Dendritic cell treated with granulocyte-macrophage colony-stimulating factor and Interleukin-4, amounts not matched to agents 40 ng/mL and 50 ng/mL, for 4 days (primary cell): ENCODE measurements around the gene PNISR.
"Not testable (repeated sequence)": the region's sequence is repeated elsewhere in the genome, so short reads cannot be mapped to it uniquely, and the experiment has no call there.

Experiments used
- H3K27ac Mint-ChIP-seq: one replicate; pipeline ENCODE4 v1.8.0; 2022; ENCODE audit warnings: mild to moderate bottlenecking, mixed read lengths
- H3K27me3 Mint-ChIP-seq: one replicate; pipeline ENCODE4 v1.8.0; 2022; ENCODE audit warnings: mild to moderate bottlenecking, mixed read lengths
- H3K36me3 Mint-ChIP-seq: one replicate; pipeline ENCODE4 v1.8.0; 2022; ENCODE audit warnings: low read depth, mixed read lengths
- H3K4me1 Mint-ChIP-seq: one replicate; pipeline ENCODE4 v1.8.0; 2022; ENCODE audit warnings: low read depth, mixed read lengths
- H3K4me3 Mint-ChIP-seq: one replicate; pipeline ENCODE4 v1.8.0; 2022; ENCODE audit warnings: mild to moderate bottlenecking, moderate library complexity, mixed read lengths
- H3K9me3 Mint-ChIP-seq: one replicate; pipeline ENCODE4 v1.8.0; 2022; ENCODE audit warnings: mixed read lengths
- intact Hi-C: fragments of 100-400 bp; cut with micrococcal nuclease; formaldehyde crosslinking; loops from one replicate; pipeline ENCODE4 v1.15.0; 2022

The PNISR gene, protein sequence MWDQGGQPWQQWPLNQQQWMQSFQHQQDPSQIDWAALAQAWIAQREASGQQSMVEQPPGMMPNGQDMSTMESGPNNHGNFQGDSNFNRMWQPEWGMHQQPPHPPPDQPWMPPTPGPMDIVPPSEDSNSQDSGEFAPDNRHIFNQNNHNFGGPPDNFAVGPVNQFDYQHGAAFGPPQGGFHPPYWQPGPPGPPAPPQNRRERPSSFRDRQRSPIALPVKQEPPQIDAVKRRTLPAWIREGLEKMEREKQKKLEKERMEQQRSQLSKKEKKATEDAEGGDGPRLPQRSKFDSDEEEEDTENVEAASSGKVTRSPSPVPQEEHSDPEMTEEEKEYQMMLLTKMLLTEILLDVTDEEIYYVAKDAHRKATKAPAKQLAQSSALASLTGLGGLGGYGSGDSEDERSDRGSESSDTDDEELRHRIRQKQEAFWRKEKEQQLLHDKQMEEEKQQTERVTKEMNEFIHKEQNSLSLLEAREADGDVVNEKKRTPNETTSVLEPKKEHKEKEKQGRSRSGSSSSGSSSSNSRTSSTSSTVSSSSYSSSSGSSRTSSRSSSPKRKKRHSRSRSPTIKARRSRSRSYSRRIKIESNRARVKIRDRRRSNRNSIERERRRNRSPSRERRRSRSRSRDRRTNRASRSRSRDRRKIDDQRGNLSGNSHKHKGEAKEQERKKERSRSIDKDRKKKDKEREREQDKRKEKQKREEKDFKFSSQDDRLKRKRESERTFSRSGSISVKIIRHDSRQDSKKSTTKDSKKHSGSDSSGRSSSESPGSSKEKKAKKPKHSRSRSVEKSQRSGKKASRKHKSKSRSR

DNA sequence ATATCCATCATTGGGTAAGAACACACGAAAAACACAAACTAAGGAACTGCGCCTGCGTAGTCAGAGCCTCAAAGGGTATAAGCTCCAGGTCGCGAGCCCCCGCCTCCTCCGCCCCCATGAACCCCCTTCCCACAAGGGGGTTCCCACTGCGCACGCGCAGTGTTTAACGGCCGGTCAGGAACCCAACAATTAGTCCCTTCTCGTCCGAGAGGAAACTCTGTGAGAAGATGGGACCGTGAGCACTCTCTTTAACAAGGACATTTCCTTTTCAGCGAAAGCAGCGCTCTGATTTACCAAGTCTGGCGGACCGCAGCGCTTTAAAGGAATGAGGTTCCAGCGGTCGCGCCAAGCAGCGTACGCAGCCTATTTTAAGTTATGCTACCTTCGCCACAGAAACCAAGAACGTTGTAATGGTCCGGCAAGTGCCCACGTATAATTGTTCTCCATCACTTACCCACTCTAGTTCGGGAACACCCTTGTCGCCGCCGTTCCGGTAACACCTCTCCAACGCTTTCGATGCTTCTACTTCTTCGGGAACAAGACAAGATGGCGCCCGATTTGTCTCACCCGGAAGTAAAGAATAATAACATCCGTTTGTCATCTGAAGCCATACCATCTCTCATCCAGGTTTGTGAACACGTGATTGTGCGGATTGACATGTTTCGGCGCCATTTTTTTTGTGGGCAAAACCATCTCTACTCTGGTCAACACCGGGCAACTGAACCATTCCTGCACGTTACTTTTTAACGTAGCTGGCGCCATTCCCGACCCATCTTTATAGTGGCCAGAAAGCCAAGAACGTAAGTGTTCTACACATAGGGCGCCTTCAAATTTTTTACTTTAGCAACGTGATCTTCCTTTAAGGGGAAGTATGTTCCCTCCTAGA is at the start of gene PNISR:
Gene PNISR (minus strand): TSS at position 548 of the 886 bp plus-strand sequence. CDS start 10,649 bp downstream, outside the sequence.
- Mint-ChIP-seq H3K4me1 (peaks cover 46% of the 10 kb centered on the region), H3K9me3 (no peaks in the 10 kb centered on the region), H3K36me3 (peaks cover 52% of the 10 kb centered on the region), H3K4me3 (peak within 1 kb of the TSS; percentile 97), H3K27ac (peak within 1 kb of the TSS; percentile 97), H3K27me3 (no peaks in the 10 kb centered on the region)
- intact Hi-C loops = loop anchor here (1.0 to 10.0 kb wide), 4 partner anchors 30 to 144 kb away; partner anchors contain the start of genes CCNC, COQ3 and USP45

DNA sequence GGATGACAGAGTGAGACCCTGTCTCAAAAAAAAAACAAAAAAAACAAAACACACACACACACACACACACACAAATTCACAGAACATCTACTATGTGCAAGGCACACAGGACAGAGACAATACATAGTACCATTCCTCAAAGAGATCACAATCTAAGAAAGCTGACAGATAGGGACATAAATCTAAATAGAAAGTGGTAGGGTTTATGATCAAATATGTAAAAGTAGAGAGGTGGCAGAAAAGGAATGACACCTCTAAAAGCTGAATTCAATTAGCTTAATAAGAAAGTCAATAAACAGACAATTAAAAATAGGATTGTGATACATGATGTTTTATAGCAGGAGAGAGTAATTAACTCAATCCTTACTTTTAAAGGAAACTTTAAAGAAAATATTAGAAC is 48.6 kb upstream of the PNISR start:
- Mint-ChIP-seq H3K36me3 (peaks cover 15% of the 10 kb centered on the region), H3K4me1 (no peaks in the 10 kb centered on the region), H3K27me3 (no peaks in the 10 kb centered on the region), H3K27ac (no peak overlapping the region), H3K4me3 (no peak overlapping the region), H3K9me3 (no peaks in the 10 kb centered on the region)
- intact Hi-C loops = no loop called here

DNA sequence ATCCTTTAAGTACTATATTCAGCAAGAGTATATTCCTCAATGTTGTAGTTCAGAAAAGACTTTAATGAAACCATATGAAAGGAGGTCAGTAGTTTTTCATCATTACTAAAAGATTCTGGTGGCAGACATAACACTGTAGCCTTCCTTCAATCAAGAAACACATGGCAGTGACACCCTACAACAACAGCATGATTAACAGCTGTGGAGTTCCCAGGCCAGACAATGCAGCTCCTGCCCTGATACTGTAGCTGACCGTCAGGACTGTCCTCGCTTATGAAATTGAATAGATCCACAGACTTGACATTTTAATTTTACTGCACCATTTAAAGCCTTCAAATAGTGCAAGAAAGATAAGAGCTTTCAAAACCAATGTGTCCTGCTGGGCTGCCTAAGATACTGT is 46.5 kb upstream of the PNISR start:
- Mint-ChIP-seq H3K4me3 (no peak overlapping the region), H3K27me3 (no peaks in the 10 kb centered on the region), H3K9me3 (no peaks in the 10 kb centered on the region), H3K27ac (no peak overlapping the region), H3K36me3 (peaks cover 11% of the 10 kb centered on the region), H3K4me1 (no peaks in the 10 kb centered on the region)
- intact Hi-C loops = no loop called here

DNA sequence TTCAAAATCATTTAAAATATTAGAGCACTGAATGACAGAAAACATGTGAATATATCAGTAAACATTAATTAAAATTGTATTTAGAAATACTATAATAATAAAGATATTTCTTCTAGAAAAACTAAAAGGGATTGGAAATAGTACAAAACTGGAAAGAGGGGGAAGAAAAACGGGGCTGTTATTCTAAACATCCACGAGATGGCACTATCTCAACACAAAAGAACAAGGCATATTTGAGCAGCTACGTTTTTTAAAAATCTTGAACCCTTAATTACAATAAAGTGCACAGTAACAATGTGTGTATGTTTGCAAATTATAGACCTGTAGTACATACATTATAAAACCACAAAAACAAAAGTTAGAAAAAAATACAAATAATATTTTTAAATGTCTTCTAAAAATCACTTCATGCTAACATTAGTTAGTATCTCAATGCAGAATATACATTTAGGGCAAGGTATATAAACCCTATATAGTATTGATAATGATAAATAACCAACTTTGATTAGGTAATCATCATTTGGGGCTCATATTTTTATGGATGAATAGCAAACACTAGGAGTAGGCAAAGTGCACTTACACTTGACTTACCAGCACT is 42.5 kb upstream of the PNISR start:
- Mint-ChIP-seq H3K27me3 (no peaks in the 10 kb centered on the region), H3K9me3 (no peaks in the 10 kb centered on the region), H3K27ac (no peak overlapping the region), H3K4me1 (no peaks in the 10 kb centered on the region), H3K36me3 (peaks cover 7% of the 10 kb centered on the region), H3K4me3 (no peak overlapping the region)
- intact Hi-C loops = loop anchor here (1.0 to 5.0 kb wide), 2 partner anchors 145 to 279 kb away; no protein-coding TSS in a partner anchor

DNA sequence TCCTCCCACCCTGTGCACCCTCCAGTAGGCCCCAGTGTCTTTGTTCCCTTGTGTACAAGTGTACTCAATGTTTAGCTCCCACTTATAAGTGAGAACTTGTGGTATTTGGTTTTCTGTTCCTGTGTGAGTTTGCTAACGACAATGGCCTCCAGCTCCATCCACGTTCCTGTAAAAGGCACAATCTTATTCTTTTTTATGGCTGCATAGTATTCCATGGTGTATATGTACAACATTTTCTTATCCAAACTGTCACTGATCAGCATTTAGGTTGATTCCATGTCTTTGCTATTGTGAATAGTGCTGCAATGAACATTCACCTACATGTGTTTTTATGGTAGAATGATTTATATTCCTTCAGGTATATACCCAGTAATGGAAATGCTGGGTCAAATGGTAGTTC is 34.0 kb upstream of the PNISR start:
- intact Hi-C loops, H3K27ac Mint-ChIP-seq, H3K27me3 Mint-ChIP-seq, H3K4me3 Mint-ChIP-seq, H3K4me1 Mint-ChIP-seq: not testable (repeated sequence)
- H3K36me3 Mint-ChIP-seq = peaks cover 11% of the 10 kb centered on the region
- H3K9me3 Mint-ChIP-seq = peaks cover 16% of the 10 kb centered on the region

DNA sequence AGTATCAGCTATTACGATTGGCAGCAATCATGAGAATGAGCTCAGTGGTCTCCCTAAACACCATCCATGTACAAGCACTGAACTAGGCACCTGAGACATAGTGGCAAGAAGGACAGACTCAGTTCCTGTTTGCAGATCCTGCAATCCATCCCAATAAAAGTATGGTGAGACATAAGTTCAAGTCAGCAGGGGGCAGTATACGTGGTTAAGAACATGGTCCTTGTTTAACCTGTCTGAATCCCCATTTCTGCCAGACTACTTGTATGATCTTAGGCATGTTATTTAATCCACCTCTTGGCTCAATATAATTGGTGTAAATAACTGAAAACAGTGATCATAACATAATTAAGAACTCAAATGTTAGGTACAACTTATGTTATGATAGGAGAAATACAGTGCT is 33.2 kb upstream of the PNISR start:
- no peak overlapping the region for H3K4me3 Mint-ChIP-seq
- H3K4me1 Mint-ChIP-seq = no peaks in the 10 kb centered on the region
- H3K27me3 Mint-ChIP-seq = no peaks in the 10 kb centered on the region
- no peak overlapping the region for H3K27ac Mint-ChIP-seq
- intact Hi-C loops = no loop called here
- peaks cover 24% of the 10 kb centered on the region for H3K9me3 Mint-ChIP-seq
- peaks cover 8% of the 10 kb centered on the region for H3K36me3 Mint-ChIP-seq

DNA sequence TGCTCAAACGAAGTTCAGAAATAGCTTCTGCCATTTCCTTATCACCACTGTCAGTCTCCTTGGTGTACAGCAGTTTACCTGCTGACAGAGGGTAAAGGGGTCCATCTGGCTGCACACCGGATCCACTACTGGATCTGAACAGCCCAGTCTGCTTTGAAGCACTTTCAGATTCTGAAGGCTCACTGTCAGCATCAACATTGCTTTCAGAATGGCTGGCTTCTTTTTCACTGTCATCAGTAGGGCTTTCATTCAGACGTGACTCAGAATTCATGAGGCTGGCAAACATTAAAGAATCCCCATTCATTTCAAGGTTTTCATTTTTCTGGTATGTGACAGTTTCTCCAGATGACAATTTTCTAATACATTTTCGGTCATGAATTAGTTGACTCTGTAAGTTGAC is 21.0 kb upstream of the PNISR start:
- Mint-ChIP-seq H3K4me1 (no peaks in the 10 kb centered on the region), H3K27ac (no peak overlapping the region), H3K4me3 (no peak overlapping the region), H3K27me3 (no peaks in the 10 kb centered on the region), H3K9me3 (peaks cover 39% of the 10 kb centered on the region), H3K36me3 (peaks cover 48% of the 10 kb centered on the region)
- intact Hi-C loops = no loop called here

DNA sequence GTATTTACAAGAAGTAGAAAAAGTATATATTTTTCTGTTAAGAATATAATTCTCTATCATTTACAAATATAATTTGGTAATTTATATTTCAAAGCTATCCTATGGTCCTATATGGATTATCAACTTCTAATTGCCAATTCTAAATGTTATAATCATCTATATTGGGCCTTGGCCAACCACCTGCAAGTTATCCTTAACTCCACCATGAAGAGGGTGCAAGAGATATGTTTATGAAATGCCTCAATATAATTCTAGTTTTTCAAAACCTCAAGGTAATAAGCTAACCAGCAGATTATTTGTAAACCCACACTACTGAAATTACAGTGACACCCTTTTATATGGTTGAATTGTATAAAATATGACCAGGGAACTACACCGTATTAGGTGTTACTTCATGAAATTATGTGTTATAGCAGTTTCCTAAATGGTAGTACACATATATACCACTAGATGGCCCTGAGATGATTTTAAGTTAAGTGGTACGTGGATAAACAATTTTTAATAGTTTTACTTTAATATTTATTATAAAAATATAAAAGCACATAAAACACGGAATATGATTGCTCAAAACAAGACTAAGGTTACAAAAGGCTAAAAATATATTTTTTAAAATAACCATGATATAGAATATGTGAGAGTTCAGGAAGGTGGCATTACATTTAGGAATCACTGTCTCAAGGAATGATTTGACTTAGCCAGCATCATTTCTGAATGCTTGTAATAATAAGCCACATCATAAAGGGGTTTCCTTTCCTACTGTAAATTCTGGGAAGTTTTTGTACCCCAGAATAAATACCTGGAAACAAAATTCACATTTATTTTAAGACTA is 9.8 kb upstream of the PNISR start:
- H3K4me1 Mint-ChIP-seq = no peaks in the 10 kb centered on the region

DNA sequence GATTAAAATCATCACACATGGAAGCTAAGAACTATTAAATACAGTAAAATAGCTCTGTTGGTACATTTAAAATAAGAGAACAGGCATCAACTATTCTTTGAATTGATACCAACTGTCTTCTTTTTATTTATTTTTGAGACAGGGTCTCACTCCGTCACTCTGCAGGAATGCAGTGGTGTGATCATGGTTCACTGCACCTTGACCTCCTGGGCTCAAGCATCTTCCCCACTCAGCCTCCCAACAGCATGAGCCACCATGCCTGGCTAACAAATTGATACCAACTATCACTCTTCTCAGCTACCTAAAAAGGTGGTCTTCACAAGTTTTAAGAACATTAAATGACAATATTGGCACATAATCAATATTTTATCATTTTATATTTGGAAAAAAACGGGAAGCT is 7.8 kb upstream of the PNISR start:
- H3K36me3 Mint-ChIP-seq = peaks cover 32% of the 10 kb centered on the region
- H3K4me1 Mint-ChIP-seq = peaks cover 4% of the 10 kb centered on the region
- no peak overlapping the region for H3K27ac Mint-ChIP-seq
- no peaks in the 10 kb centered on the region for H3K9me3 Mint-ChIP-seq
- intact Hi-C loops = no loop called here
- H3K4me3 Mint-ChIP-seq = no peak overlapping the region
- no peaks in the 10 kb centered on the region for H3K27me3 Mint-ChIP-seq

More for the DNA sequence above, 9.8 kb upstream of the PNISR start:
- intact Hi-C loops = no loop called here
- Mint-ChIP-seq H3K36me3 (peaks cover 22% of the 10 kb centered on the region), H3K27ac (no peak overlapping the region), H3K27me3 (no peaks in the 10 kb centered on the region), H3K4me3 (no peak overlapping the region), H3K9me3 (no peaks in the 10 kb centered on the region)

DNA sequence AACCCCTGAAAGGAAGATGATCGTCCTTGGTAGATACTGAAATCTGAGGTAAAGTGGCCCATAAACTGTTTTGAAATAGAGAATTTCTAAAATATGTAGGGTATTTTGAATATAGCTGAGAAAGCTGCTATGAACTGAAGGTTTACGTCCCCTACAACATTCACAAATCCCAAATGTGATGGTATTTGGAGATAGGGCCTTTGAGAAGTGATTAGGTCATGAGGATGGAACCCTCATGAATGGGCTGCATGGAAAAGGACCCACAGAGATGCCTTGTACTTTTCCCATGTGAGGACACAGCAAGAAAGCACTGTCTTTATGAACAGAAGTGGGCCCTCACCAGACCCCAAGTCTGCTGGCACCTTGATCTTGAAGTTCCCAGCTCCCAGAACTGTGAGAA is 6.8 kb upstream of the PNISR start:
- Mint-ChIP-seq H3K36me3 (peaks cover 35% of the 10 kb centered on the region), H3K4me3 (no peak overlapping the region), H3K27me3 (no peaks in the 10 kb centered on the region), H3K9me3 (no peaks in the 10 kb centered on the region), H3K4me1 (peaks cover 12% of the 10 kb centered on the region), H3K27ac (no peak overlapping the region)
- intact Hi-C loops = no loop called here

DNA sequence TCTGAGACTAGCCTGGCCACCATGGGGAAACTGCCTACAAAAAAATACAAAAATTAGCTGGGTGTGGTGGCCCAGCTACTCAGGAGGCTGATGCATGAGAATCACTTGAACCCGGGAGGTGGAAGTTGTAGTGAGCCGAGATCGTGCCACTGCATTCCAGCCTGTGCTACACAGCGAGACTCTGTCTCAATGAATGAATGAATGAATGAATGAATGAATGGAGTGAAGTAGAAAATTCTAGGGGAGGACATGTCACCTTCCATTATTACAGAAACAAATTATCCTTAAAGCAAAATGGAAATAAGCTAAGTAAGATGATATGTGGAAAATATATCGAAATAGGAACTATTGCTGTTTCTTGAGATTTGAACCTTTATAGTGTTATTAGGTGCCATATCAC is 2.9 kb upstream of the PNISR start:
- Mint-ChIP-seq H3K4me3 (no peak overlapping the region), H3K9me3 (no peaks in the 10 kb centered on the region), H3K27me3 (no peaks in the 10 kb centered on the region), H3K36me3 (peaks cover 51% of the 10 kb centered on the region), H3K4me1 (peaks cover 34% of the 10 kb centered on the region), H3K27ac (no peak overlapping the region)
- intact Hi-C loops = loop anchor here (10.0 kb wide), 1 partner anchor 93 kb away; no protein-coding TSS in a partner anchor

DNA sequence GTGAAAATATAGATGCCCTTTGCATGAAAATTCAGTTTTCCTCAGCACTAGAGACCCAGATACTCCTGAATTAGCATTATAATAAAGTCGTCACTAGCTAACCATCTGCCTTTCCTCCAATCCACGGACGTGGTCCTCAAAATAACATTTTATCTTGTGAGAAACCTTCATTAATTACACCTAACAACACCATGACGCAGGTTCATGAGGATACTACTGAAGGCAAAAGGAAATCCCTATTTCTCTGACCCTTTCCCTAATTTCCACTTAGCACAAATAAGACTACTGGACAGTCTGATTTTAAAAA is 1.3 kb upstream of the PNISR start:
- Mint-ChIP-seq H3K36me3 (peaks cover 62% of the 10 kb centered on the region), H3K27me3 (no peaks in the 10 kb centered on the region), H3K4me3 (peak overlapping the region; percentile 97), H3K9me3 (no peaks in the 10 kb centered on the region), H3K27ac (peak overlapping the region; percentile 97), H3K4me1 (peaks cover 42% of the 10 kb centered on the region)
- intact Hi-C loops = loop anchor here (10.0 kb wide), 1 partner anchor 92 kb away; no protein-coding TSS in a partner anchor
